Ramos (cell line): Measurements from ENCODE around the gene BCL2.

Experiments
- in situ Hi-C: fragments of 300-500 bp; cut with MboI; formaldehyde crosslinking; loops from one replicate; pipeline ENCODE4 v1.14.3; 2022; ENCODE audit warnings: low sequenced_read_pairs; ENCODE audit not compliant: unreplicated experiment

BCL2 gene

GRCh38 chr18:63132819-63133200 lies 186.8 kb downstream of the BCL2 start:
- in situ Hi-C loops: loop anchor here (10.0 to 25.0 kb wide), 2 partner anchors 192 to 304 kb away; no protein-coding TSS in a partner anchor

DNA sequence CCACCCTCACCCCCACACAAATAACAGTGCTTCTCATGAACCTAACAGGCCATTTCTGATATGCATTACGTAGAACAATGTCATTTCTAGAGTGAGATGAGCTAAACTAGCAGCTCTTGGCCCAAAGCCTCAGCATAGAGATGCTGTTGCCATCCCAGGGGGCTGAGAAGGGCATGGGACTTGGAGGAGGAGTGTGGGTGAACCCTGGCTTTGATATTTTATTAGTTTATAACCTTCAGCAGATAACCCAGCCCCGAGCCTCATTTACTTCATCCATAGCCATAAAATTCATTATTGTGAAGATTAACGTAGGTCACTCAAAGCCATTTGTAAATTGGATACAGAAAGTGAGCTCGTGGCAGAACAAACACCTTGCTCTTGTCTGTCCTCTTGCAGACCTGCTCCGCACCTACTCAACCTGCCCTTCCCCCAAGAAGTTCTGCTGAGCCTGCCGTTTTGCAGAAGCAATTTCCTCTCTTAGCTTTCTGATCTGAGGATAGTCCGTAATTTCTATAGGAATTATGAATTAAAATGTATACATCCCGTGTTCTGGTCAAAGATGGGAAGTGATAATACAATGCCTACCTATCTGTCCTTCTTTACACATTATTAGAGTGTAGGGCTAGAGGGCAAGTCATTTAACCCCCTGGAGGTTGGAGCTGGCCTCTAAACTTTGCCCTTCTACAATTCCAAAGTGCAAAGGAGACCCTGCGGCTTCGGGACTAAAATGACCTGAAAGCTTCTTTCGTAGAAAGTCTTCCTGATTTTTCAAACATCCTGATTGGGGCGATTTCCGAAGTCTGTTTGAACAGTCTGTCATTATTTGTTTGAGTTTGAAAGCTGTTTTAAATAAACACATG lies 187.4 kb downstream of the BCL2 start:
- in situ Hi-C loops: loop anchor here (10.0 to 25.0 kb wide), 2 partner anchors 193 to 305 kb away; no protein-coding TSS in a partner anchor

DNA sequence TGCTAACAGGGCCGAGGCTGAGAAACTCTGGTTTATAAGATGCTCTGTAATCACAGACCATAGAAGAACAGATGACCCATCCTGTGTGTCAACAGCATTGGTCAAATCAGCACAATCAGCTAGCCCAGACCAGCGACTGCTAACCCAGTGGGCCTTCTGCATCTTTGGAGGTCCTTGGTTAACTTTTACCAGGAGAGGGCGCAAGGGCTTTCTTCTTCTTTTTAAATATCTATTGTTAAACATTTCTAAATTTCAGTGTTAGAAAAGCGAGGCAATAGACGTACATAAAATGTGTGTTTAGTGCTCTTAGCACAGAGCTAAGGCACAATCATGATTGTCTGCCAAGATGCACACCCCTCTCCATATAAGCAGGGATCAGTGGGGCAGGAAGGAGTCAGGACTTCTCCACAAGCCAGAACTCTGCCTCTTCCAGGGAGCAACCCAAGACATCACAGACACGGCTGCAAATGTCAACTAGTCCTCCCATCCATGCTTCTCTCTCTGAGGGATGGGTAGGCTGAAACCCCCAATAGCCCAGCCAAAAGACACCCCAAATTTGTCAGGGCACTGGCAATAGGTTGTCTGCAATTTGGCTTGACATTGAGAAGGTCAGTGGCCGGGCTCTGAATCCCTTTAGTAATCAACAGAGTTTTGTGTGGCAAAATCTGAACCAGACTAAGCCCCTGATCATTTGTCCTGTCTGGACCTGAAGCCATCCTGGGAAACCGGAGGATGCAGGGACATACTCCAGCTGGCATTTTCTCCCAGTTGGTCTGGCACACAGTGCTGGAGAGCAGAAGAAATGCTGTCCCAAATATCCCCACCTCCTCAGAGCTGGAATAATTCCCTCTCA lies 188.2 kb downstream of the BCL2 start:
- in situ Hi-C loops: loop anchor here (10.0 to 25.0 kb wide), 2 partner anchors 193 to 306 kb away; no protein-coding TSS in a partner anchor

DNA sequence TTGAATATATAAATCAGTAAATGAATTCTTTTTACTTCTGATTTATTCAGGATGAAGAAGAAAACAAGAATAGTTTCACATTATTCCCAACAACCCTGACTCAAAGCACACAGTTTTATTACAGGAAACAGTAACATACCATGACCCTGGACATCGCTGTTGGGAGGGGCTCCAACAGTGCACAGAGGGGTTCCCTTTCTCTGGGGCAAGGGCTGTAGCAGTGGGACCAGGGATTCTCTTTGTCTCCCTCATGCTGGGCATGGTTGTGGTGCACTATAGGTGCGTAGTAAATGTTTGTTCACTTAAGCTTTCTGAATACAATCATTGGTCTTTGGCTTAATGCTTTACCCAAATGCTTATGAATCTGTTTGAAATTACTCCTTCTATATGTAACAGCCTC lies 189.4 kb downstream of the BCL2 start:
- in situ Hi-C loops: loop anchor here (10.0 to 25.0 kb wide), 2 partner anchors 195 to 307 kb away; no protein-coding TSS in a partner anchor

DNA sequence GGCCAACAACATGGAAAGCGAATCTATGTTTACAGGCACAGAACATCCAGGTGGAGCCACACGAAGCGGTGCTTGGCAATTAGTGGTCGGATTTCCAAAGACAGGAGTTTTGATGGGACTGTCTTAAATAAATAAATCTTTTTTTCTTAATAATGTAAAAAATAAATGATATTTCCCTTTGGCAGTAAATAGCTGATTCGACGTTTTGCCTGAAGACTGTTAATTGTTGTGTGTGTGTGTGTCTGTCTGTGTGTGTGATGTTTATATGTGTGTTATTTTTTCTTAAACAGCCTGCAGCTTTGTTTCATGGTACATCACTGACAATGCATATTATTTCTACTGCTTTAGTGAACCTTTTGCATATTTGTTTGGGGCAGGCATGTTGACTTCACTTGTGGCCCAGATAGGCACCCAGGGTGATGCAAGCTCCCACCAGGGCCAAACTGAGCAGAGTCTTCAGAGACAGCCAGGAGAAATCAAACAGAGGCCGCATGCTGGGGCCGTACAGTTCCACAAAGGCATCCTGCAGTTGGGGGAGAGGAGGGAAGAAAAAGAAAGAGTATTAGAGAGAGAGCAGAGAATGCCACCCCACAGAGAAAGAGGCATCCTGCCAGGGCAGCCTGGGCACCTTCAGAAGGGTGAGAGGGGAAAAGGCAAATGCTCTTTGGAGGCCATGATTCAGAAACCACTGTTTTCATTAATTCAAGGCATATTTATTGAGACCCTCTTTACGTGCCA lies 191.2 kb downstream of the BCL2 start:
- in situ Hi-C loops: loop anchor here (25.0 kb wide), 1 partner anchor 309 kb away; no protein-coding TSS in a partner anchor

DNA sequence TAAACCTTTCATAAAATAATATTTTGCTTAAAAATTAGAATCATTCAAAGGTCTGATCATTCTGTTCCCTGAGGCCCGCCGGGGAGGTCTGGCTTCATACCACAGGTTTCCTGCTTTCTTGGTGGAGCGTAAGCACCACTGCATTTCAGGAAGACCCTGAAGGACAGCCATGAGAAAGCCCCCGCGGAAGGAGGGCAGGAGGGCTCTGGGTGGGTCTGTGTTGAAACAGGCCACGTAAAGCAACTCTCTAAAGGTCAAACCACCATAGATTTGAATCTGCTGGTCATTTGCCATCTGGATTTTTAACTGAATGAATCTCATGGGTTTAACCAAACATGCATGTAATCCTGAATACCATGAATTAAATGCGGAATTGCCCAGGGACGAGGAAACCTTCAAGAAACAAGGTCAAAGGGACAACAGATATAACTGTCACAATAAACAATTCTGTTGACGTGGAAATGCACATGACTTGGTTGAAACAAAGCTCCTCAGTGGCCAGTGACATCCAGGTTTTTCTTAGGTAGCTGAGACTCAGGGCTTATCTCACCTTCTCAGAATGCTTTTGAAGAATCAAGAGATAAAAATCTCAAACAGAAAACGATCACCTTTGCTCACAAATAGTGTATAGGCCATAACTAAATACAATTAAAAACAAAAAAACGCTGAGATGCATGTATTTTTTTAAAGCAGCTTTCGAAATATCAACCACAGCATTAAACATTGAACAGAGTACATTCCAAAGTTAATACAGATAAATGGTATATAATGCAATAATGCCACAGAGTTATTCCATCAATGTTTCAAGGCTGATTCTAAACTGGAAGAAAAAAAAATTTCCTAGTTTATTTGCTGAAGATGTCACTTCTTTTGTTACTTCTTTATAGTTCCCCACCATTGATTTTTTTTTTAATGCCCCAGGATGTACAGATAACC lies 193.2 kb downstream of the BCL2 start:
- in situ Hi-C loops: loop anchor here (25.0 kb wide), 1 partner anchor 311 kb away; no protein-coding TSS in a partner anchor

- in situ Hi-C loops: loop anchor here (25.0 kb wide), 1 partner anchor 108 kb away; no protein-coding TSS in a partner anchor
Measured at GRCh38 chr18:63120620-63121019, 198.9 kb downstream of the BCL2 start.

GRCh38 chr18:63119647-63120046 lies 199.9 kb downstream of the BCL2 start:
- in situ Hi-C loops: loop anchor here (25.0 kb wide), 1 partner anchor 107 kb away; no protein-coding TSS in a partner anchor

DNA sequence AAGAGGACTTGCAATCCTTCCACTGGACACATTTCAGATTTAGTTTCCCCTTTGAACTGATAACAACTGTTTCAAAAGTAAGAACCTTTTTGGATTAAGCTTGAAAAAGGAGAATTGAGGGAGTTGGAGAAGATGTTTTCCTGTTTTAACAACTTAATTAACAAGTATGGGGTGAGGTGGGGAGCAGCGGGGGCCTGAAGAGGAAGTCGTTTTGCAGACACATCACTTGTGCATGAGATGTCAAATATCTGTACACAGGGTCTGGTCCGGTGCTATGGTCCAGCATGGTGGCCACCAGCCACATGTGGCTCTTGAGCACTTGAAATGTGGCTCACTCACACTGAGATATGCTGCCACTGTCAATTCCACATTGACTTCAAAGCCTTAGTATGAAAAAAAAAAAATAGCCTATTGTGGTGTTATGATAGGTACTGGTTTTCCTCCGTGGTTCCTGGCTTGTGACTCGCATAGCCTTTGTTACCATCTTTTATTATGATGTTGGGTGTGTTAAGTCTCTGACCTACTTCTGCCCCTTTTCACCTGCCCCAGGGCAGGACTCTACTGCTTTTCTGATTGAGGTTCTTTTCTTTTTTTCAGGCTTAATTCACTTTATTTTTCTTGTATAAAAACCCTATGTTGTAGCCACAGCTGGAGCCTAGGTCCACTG lies 205.5 kb downstream of the BCL2 start:
- in situ Hi-C loops: loop anchor here (25.0 kb wide), 1 partner anchor 102 kb away; no protein-coding TSS in a partner anchor

DNA sequence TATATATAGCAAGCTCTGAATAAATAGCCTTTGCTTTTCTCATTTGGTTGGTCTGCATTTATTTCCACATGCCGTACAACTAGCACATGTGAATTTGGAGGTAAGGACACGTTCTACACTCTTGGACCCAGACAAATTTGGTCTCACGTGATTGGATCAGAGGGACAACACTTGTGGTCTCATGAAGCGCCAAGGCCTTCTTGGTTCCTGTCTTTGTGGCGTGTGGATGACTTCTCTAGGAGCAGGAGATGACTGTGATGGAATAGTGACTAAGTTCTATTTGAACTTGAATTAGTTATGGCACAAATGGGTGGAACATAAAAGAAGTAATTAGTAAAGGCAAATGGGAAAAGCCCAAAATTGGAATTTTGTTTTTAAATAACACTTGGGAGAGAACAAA lies 206.9 kb downstream of the BCL2 start:
- in situ Hi-C loops: loop anchor here (25.0 kb wide), 1 partner anchor 100 kb away; no protein-coding TSS in a partner anchor

GRCh38 chr18:63111671-63112402 lies 207.7 kb downstream of the BCL2 start:
- in situ Hi-C loops: loop anchor here (25.0 kb wide), 1 partner anchor 100 kb away; no protein-coding TSS in a partner anchor

GRCh38 chr18:63109802-63110201 lies 209.8 kb downstream of the BCL2 start:
- in situ Hi-C loops: loop anchor here (25.0 kb wide), 1 partner anchor 98 kb away; no protein-coding TSS in a partner anchor

- in situ Hi-C loops: loop anchor here (25.0 kb wide), 1 partner anchor 97 kb away; no protein-coding TSS in a partner anchor
Measured at GRCh38 chr18:63109022-63109421, 210.5 kb downstream of the BCL2 start.

DNA sequence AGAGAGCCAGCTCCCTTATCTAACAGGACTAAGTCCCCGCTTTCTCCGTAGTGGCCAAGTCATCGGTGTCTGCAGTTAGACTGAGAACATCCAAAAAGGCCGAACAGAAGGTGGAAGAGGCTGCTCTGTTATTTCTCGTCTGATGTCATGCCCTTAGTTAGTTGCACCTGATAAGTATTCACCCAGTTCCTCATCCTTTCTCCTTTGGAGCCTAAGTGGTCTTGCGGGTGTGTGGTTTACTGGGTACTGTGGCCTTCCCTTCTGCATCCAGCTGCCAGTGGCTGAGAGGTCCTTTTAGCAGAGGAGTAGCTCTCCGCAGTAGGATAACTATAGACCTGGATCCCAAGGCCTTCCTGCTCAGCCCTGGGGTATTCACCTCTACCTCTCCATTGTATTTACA lies 211.6 kb downstream of the BCL2 start:
- in situ Hi-C loops: loop anchor here (25.0 kb wide), 1 partner anchor 96 kb away; no protein-coding TSS in a partner anchor

DNA sequence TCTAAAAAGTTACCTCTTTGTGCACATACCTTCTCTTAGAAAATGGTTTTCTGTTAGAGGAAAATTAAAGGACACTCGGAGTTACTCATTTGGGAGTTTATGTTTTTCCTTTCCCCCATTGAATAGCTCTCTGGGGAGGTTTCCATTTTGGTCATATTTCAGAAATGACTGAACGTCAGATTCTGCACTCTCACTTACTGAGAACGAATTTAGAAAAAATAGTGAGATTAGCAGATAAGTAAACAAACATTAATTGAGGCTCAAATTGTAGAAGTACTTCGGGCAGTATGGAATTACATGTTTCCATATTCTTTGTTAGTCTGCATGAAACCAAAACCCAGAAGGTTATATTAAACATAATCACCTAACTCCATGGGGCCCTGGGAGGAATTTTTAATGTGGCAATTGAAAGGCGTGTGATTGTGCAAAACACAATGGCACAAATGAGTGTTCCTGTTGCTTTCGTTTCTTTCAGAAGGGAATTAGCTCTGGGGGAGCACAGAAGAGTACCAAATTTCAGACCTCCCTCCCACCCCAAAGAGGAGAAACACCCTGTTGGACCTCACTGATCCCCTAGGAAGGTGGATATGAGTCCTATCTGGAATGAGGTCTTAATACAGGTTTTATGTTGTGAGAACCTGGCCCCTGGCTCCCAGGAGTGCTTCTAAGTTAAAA lies 212.3 kb downstream of the BCL2 start:
- in situ Hi-C loops: loop anchor here (25.0 kb wide), 1 partner anchor 95 kb away; no protein-coding TSS in a partner anchor

DNA sequence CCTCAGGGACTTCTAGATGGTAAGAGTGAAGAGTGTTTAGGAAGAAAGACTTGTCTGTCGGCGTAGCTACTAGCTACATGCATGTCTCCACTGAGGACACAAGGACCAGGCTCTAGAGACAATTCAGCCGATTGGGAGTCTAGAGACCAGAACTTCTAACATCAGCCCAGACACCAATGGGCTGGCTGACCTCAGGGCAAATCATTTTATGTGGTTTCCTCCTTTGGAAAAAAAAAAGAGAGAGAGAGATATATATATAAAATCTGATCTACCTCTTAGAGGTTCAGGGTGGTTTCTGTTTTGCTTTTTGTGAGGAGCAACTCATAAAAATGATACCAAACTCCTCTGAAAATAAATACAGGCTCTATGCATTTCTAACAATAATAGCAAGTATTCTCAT lies 212.8 kb downstream of the BCL2 start:
- in situ Hi-C loops: loop anchor here (25.0 kb wide), 1 partner anchor 94 kb away; no protein-coding TSS in a partner anchor
